HCT116 (cell line): Measurements from ENCODE around the gene ONECUT3. TPM values are rescaled to one million over a fixed set of nuclear protein-coding genes. Genes with fewer than 3 reads are reported as not detected.

ENCODE experiments used
- ATAC-seq: fragments of 200-7000 bp; cut with Tn5 transposase; 2 replicates; pipeline ENCODE4 v1.9.1; 2020; ENCODE audit warnings: mild to moderate bottlenecking, moderate library complexity
- BruUV-seq: library from RNA; stranded (reverse); fragments of 400-500 nt; replicated peaks from 2 replicates; lab custom pipeline; 2021; lab: Mats Ljungman, UMichigan
- CTCF ChIA-PET: fragments of 300-600 bp; sonication (Branson Sonifier 250); formaldehyde crosslinking; loops from one replicate; lab custom pipeline; 2021; ENCODE audit warnings: antibody characterized with exemption; lab: Charles Lee
- POLR2A ChIA-PET: fragments of 300-600, 350-600 bp; sonication (Branson Sonifier 250); formaldehyde crosslinking; loops from one replicate; lab custom pipeline; 2021; ENCODE audit warnings: antibody characterized with exemption; lab: Charles Lee
- RAD21 ChIA-PET, 2 experiments: fragments of 300-600 bp; sonication (Branson Sonifier 250); formaldehyde crosslinking; loops; one replicate each; lab custom pipeline; 2023; ENCODE audit warnings: low total read pairs in 2 of 2; ENCODE audit not compliant: uncharacterized antibody in 2 of 2, unreplicated experiment in 2 of 2, low non-redundant PET in 1 of 2; lab: Charles Lee
- DNase-seq: peaks from one replicate; pipeline ENCODE4 v3.0.0-alpha.2; 2010; ENCODE audit warnings: low read depth, low spot score
- H2AFZ ChIP-seq: fragments of 200-600 bp; shearing (Covaris generic), sonication (generic); 2 replicates; pipeline ENCODE4 v1.6.1; 2017; ENCODE audit warnings: low read depth, mixed run types, mixed read lengths, antibody characterized with exemption, low read length; ENCODE audit not compliant: poor library complexity, severe bottlenecking
- H3K27ac ChIP-seq: 2 replicates; pipeline ENCODE4 v1.5.1; 2012; ENCODE audit warnings: low read depth, low read length
- H3K27me3 ChIP-seq: fragments of 200-600 bp; sonication (generic); 2 replicates; pipeline ENCODE4 v1.6.1; 2016; ENCODE audit warnings: mixed run types, low read length, mixed read lengths; ENCODE audit not compliant: insufficient read depth
- H3K36me3 ChIP-seq, 2 experiments: fragments of 200-500 bp in 1 of 2; fragments of 200-600 bp in 1 of 2; sonication (Bioruptor generic) in 1 of 2; sonication (generic) in 1 of 2; 2 replicates each; pipeline versions ENCODE4 v1.5.1 to v1.6.1; 2014 to 2016; ENCODE audit warnings: low read length in 2 of 2, inconsistent platforms in 1 of 2, mixed read lengths in 1 of 2, mixed run types in 1 of 2; ENCODE audit not compliant: insufficient read depth in 2 of 2, control insufficient read depth in 1 of 2
- H3K4me1 ChIP-seq, 2 experiments: fragments of 200-600 bp in 1 of 2; sonication (generic) in 1 of 2; 2 replicates each; pipeline versions ENCODE4 v1.5.1 to v1.6.1; 2012 to 2017; ENCODE audit warnings: low read length in 2 of 2, inconsistent platforms in 1 of 2, mild to moderate bottlenecking in 1 of 2, mixed read lengths in 1 of 2, mixed run types in 1 of 2, moderate library complexity in 1 of 2; ENCODE audit not compliant: insufficient read depth in 2 of 2, control insufficient read depth in 1 of 2
- H3K4me2 ChIP-seq: fragments of 200-600 bp; sonication (generic); 2 replicates; pipeline ENCODE4 v1.6.1; 2017; ENCODE audit warnings: mixed run types, low read length, mixed read lengths
- H3K4me3 ChIP-seq, 2 experiments: fragments of 200-600 bp in 1 of 2; sonication (generic) in 1 of 2; replicated peaks in 1 of 2; 2 replicates each; pipeline ENCODE4 v1.5.1; 2011 to 2016; ENCODE audit warnings: low read length in 2 of 2, control low read depth in 1 of 2, low read depth in 1 of 2, mild to moderate bottlenecking in 1 of 2, mixed read lengths in 1 of 2, mixed run types in 1 of 2
- H3K79me2 ChIP-seq: fragments of 200-600 bp; sonication (generic); 2 replicates; pipeline ENCODE4 v1.6.1; 2017; ENCODE audit warnings: mild to moderate bottlenecking, mixed run types, low read length, moderate library complexity, mixed read lengths; ENCODE audit not compliant: insufficient read depth
- H3K9ac ChIP-seq: fragments of 200-600 bp; sonication (generic); 2 replicates; pipeline ENCODE4 v1.6.1; 2016; ENCODE audit warnings: low read length, mixed read lengths
- H3K9me2 ChIP-seq: fragments of 200-600 bp; sonication (generic), shearing (Covaris generic); 2 replicates; pipeline ENCODE4 v1.6.1; 2017; ENCODE audit warnings: mixed run types, mild to moderate bottlenecking, moderate library complexity; ENCODE audit not compliant: insufficient read depth
- H3K9me3 ChIP-seq, 2 experiments: fragments of 200-500 bp in 1 of 2; fragments of 200-600 bp in 1 of 2; sonication (Bioruptor generic) in 1 of 2; sonication (generic) in 1 of 2; 2 replicates each; pipeline ENCODE4 v1.6.1; 2014 to 2017; ENCODE audit warnings: low read length in 2 of 2, mixed read lengths in 2 of 2, inconsistent platforms in 1 of 2, low read depth in 1 of 2, mild to moderate bottlenecking in 1 of 2, mixed run types in 1 of 2, moderate library complexity in 1 of 2; ENCODE audit not compliant: control insufficient read depth in 1 of 2, insufficient read depth in 1 of 2
- H4K20me1 ChIP-seq: fragments of 200-600 bp; sonication (generic), shearing (Covaris generic); 2 replicates; pipeline ENCODE4 v1.6.1; 2017; ENCODE audit warnings: mixed run types, mild to moderate bottlenecking, moderate library complexity; ENCODE audit not compliant: insufficient read depth
- CTCF ChIP-seq, 3 experiments: fragments of 200-600 bp in 1 of 3; sonication (generic) in 1 of 3; IDR thresholded peaks in 2 of 3; conservative IDR thresholded peaks in 1 of 3; 2 replicates each; pipeline ENCODE4 v1.5.1; 2012 to 2017; ENCODE audit warnings: low read depth in 2 of 3, low read length in 2 of 3, antibody characterized with exemption in 1 of 3, borderline replicate concordance in 1 of 3, control low read depth in 1 of 3, mild to moderate bottlenecking in 1 of 3, mixed read lengths in 1 of 3, mixed run types in 1 of 3, moderate library complexity in 1 of 3; ENCODE audit not compliant: insufficient read depth in 1 of 3
- ELF1 ChIP-seq: IDR thresholded peaks from 2 replicates; pipeline ENCODE4 v1.6.1; 2012; ENCODE audit warnings: low read depth, borderline replicate concordance
- POLR2AphosphoS5 ChIP-seq: IDR thresholded peaks from 2 replicates; pipeline ENCODE4 v1.6.1; 2011; ENCODE audit warnings: mild to moderate bottlenecking, low read depth, low read length, moderate library complexity
- SIN3A ChIP-seq: IDR thresholded peaks from 2 replicates; pipeline ENCODE4 v1.6.1; 2012; ENCODE audit warnings: low read depth
- YY1 ChIP-seq: IDR thresholded peaks from 2 replicates; pipeline ENCODE4 v1.6.1; 2011; ENCODE audit warnings: low read length, low read depth, moderate library complexity, mild to moderate bottlenecking; ENCODE audit not compliant: insufficient replicate concordance; ENCODE audit errors: extremely low read depth
- ZNF274 ChIP-seq: fragments of 200-500 bp; sonication (Bioruptor generic); IDR thresholded peaks from 2 replicates; pipeline ENCODE4 v1.6.1; 2014; ENCODE audit warnings: mild to moderate bottlenecking, low read depth, low read length, inconsistent platforms
- intact Hi-C: fragments of 100-400 bp; cut with micrococcal nuclease; formaldehyde crosslinking; loops from 2 replicates; pipeline ENCODE4 v1.10.0; 2022
- total RNA-seq: library from RNA; stranded (reverse); gene quantifications from one replicate; pipeline ENCODE4 v1.2.1, GENCODE V29; 2021; ENCODE audit not compliant: unreplicated experiment

The ONECUT3 gene
- total RNA-seq, 1 experiment from 2014 or later = 22.1 TPM

- ChIA-PET POLR2A (interaction anchor here (1.8 to 2.3 kb wide), 2 partner anchors 11 to 14 kb away, joined by 6 to 12 read pairs; no protein-coding TSS in a partner anchor), RAD21 (no interaction called here), CTCF (no interaction called here)
- Histone ChIP-seq H3K27me3 (no peaks in the 10 kb centered on the region), H3K4me1 (peaks cover 28 to 59% of the 10 kb centered on the region in 2 experiments), H3K4me3 (peak overlapping the region; percentile 79 to 83), H3K79me2 (peaks cover 24% of the 10 kb centered on the region; the same call in 1 of the 2 replicates), H3K9me2 (no peaks in the 10 kb centered on the region), H3K4me2 (peak overlapping the region; percentile 95), H4K20me1 (no peaks in the 10 kb centered on the region), H3K36me3 (no peaks in the 10 kb centered on the region), H2AFZ (no peak overlapping the region), H3K27ac (peak overlapping the region; percentile 96), H3K9ac (peak overlapping the region; percentile 80), H3K9me3 (no peaks in the 10 kb centered on the region)
- no TSS peak for BruUV-seq
- ATAC-seq (no peak), DNase-seq (peak; percentile 59)
- intact Hi-C loops = loop anchor here (5.0 kb wide), 1 partner anchor 73 kb away; no protein-coding TSS in a partner anchor
- TF ChIP-seq YY1 = peak; percentile 21
- TF ChIP-seq ZNF274 = no peak
Measured at GRCh38 chr19:1745589-1746031, 7.7 kb upstream of the ONECUT3 start.

GRCh38 chr19:1746401-1747284 lies 6.7 kb upstream of the ONECUT3 start:
- Histone ChIP-seq H3K4me1 (peaks cover 31 to 69% of the 10 kb centered on the region in 2 experiments), H3K4me3 (peak overlapping the region; percentile 45 to 58)
- POLR2A ChIA-PET = interaction anchor here (0.9 to 2.3 kb wide), 12 partner anchors 8 to 477 kb away, joined by 3 to 12 read pairs (median 4); partner anchors contain the start of genes CIRBP and TCF3

More at GRCh38 chr19:1746401-1747284, 6.7 kb upstream of the ONECUT3 start:
- Histone ChIP-seq H2AFZ (no peak overlapping the region), H3K79me2 (peaks cover 27% of the 10 kb centered on the region; the same call in 1 of the 2 replicates), H3K27me3 (no peaks in the 10 kb centered on the region), H3K9me2 (no peaks in the 10 kb centered on the region), H4K20me1 (no peaks in the 10 kb centered on the region), H3K4me2 (peak overlapping the region; percentile 86), H3K9me3 (no peaks in the 10 kb centered on the region)
- no TSS peak for BruUV-seq
- CTCF ChIA-PET = interaction anchor here (0.7 to 1.9 kb wide), 6 partner anchors 20 to 201 kb away, joined by 3 to 11 read pairs (median 4); no protein-coding TSS in a partner anchor
- peak; percentile 37 for ATAC-seq
- intact Hi-C loops = loop anchor here (5.0 kb wide), 1 partner anchor 74 kb away; no protein-coding TSS in a partner anchor
- TF ChIP-seq ELF1 = no peak
- peak; percentile 55 for TF ChIP-seq POLR2AphosphoS5
- TF ChIP-seq SIN3A = peak; percentile 39; the same call in 1 of the 2 replicates
- no peak for TF ChIP-seq CTCF (IDR thresholded peaks at IDR 0.05 in 2 of 3, conservative IDR thresholded peaks at IDR 0.05 in 1 of 3; ENCODE audit: borderline replicate concordance in 1 of 3, insufficient read depth in 1 of 3, low read depth in 2 of 3, low read length in 2 of 3)
- TF ChIP-seq, all 23 proteins: peak for 2
- peak; percentile 48 for DNase-seq
- RAD21 ChIA-PET = interaction anchor here (0.6 to 1.7 kb wide), 8 partner anchors 9 to 87 kb away, joined by 3 to 8 read pairs (median 4); no protein-coding TSS in a partner anchor
- H3K9ac ChIP-seq = peak overlapping the region; percentile 98
- peak overlapping the region; percentile 100 for H3K27ac ChIP-seq
- H3K36me3 ChIP-seq = no peaks in the 10 kb centered on the region
